ENCODE results near the gene IFITM2.

DNA sequence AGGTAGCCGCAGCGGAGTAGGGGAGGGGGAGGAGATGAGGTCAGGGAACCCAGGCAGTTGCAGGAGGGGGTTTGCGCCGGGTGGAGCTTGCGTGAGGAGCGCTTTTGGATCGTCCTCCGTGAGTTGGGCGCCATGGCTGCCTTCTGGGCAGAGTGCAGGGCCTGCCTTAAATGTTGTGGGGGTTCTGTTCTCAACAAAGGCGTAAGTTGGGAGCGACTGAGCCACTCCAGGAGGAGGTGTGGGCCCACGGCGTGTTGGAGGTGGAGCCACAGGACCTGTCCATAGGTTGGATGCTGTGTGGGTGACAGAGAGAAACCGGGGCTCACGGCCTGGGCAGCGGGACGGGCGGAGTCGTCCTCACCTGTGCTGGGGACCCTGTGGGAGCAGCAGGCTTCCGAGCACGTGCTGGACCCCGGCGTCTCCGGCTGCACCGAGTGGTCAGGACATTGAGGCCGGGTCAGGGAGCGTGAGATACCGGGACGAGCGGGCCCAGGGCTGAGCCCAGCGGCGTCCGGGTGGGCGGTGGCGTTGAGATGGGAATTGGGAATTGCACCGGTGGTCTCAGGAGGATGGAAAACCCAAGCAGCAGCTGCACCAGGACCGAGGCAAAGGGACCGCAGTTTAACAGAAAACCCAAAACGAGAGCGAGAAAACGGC is 19.7 kb upstream of the IFITM2 start:
- TF ChIP-seq, protein P1, sequence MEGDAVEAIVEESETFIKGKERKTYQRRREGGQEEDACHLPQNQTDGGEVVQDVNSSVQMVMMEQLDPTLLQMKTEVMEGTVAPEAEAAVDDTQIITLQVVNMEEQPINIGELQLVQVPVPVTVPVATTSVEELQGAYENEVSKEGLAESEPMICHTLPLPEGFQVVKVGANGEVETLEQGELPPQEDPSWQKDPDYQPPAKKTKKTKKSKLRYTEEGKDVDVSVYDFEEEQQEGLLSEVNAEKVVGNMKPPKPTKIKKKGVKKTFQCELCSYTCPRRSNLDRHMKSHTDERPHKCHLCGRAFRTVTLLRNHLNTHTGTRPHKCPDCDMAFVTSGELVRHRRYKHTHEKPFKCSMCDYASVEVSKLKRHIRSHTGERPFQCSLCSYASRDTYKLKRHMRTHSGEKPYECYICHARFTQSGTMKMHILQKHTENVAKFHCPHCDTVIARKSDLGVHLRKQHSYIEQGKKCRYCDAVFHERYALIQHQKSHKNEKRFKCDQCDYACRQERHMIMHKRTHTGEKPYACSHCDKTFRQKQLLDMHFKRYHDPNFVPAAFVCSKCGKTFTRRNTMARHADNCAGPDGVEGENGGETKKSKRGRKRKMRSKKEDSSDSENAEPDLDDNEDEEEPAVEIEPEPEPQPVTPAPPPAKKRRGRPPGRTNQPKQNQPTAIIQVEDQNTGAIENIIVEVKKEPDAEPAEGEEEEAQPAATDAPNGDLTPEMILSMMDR (IDR thresholded peaks at IDR 0.05), result no peak
- peak; percentile 76 to 95 (median 93) for TF ChIP-seq POLR2A (IDR thresholded peaks at IDR 0.05)

Measured in body of pancreas (tissue), 4 donors.